Neural cell (in vitro differentiated cells): ENCODE data around the gene NEDD9.

Source experiments
- POLR2AphosphoS5 ChIP-seq: IDR thresholded peaks from 2 replicates; pipeline ENCODE4 v1.6.1; 2012
- TF ChIP-seq, protein P1 (sequence below): IDR thresholded peaks from 2 replicates; pipeline ENCODE4 v1.6.1; 2012; ENCODE audit warnings: borderline replicate concordance

DNA sequence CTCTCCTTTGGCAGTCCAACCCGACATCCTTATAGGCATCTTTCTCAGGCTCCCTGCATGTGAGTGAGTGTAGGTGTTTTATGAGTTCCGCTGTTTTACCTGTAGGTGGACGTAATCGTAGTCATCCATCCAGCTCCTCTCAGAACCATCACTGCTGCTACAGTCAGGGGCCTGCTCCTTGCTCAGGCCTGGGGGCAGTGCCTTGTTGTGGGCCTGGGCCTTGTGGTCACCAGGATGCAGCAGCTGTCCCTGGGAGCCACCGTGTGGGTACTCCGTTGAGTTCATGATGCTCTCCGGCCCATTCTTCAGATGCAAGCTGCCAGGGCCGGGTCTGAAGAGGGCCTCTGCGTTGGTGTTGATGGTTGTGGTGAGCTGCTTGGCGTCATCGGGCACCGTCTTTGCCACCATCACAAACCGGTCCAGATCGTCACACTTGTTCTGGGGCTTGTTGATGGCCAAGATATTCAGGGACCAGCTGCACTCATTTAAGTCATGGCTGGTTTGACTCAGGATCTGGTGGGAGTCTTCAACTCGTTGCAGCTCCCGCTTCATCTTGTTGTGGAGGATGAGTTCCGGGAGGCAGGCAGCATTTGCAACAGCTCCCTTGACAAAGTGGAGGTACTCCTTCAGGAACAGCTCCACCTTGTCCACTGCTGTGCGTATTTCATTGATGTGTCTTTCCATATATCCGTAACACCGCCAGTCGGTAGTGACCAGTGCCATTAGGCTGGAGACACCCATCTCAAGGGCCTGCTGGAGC lies 42.4 kb downstream of the NEDD9 start:
- TF ChIP-seq, protein P1, sequence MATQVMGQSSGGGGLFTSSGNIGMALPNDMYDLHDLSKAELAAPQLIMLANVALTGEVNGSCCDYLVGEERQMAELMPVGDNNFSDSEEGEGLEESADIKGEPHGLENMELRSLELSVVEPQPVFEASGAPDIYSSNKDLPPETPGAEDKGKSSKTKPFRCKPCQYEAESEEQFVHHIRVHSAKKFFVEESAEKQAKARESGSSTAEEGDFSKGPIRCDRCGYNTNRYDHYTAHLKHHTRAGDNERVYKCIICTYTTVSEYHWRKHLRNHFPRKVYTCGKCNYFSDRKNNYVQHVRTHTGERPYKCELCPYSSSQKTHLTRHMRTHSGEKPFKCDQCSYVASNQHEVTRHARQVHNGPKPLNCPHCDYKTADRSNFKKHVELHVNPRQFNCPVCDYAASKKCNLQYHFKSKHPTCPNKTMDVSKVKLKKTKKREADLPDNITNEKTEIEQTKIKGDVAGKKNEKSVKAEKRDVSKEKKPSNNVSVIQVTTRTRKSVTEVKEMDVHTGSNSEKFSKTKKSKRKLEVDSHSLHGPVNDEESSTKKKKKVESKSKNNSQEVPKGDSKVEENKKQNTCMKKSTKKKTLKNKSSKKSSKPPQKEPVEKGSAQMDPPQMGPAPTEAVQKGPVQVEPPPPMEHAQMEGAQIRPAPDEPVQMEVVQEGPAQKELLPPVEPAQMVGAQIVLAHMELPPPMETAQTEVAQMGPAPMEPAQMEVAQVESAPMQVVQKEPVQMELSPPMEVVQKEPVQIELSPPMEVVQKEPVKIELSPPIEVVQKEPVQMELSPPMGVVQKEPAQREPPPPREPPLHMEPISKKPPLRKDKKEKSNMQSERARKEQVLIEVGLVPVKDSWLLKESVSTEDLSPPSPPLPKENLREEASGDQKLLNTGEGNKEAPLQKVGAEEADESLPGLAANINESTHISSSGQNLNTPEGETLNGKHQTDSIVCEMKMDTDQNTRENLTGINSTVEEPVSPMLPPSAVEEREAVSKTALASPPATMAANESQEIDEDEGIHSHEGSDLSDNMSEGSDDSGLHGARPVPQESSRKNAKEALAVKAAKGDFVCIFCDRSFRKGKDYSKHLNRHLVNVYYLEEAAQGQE = no peak
- TF ChIP-seq POLR2AphosphoS5 = no peak
